ENCODE data around the gene GTF2IRD1.
"Not testable (repeated sequence)": the region's sequence is repeated elsewhere in the genome, so short reads cannot be mapped to it uniquely, and the experiment has no call there.

DNA sequence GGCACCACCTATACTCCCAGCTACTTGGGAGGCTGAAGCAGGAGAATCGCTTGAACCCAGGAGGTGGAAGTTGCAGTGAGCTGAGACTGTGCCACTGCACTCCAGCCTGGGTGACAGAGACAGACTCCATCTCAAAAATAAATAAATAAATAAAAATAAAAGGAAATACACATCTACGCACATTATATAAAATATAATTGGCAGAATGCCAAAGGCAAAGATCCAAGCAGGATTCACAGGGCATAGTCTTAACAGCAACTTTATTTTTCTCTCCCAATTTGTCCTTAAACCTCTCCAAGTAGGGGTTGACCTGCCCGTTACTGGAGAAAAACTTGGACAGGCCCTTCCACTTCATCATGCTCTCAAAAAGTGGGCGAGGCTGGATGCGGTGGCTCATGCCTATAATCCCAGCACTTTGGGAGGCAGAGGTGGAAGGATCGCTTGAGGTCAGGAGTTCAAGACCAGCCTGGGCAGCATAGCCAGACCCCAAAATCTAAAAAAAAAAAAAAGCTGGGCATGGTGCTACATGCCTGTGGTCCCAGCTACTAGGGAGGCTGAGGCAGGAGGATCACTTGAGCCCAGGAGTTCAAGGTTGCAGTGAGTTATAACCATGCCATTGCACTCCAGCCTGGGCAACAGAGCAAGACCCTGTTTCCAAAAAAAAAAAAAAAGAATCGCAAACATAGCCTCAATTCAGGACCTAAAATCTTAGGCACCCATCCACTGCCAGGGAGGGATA is 38.9 kb upstream of the GTF2IRD1 start:
- not testable (repeated sequence) for TF ChIP-seq POLR3A (IDR thresholded peaks at IDR 0.05; ENCODE audit: borderline replicate concordance, extremely low read depth, insufficient read depth, insufficient read length); CTCF (IDR thresholded peaks at IDR 0.05 in 2 of 3, conservative IDR thresholded peaks at IDR 0.05 in 1 of 3; ENCODE audit: insufficient read depth in 2 of 3, low read depth in 1 of 3, low read length in 3 of 3); RNF219 (CRISPR knock-in tag; IDR thresholded peaks at IDR 0.05); ELK1 (CRISPR knock-in tag; IDR thresholded peaks at IDR 0.05); NFYB (IDR thresholded peaks at IDR 0.05; ENCODE audit: extremely low read depth, insufficient read length); POLR2A (conservative IDR thresholded peaks at IDR 0.05); REST (IDR thresholded peaks at IDR 0.05; ENCODE audit: borderline replicate concordance); REST (CRISPR knock-in tag; IDR thresholded peaks at IDR 0.05; ENCODE audit: low read depth); CHD2 (IDR thresholded peaks at IDR 0.05; ENCODE audit: low read depth, low read length); PML (IDR thresholded peaks at IDR 0.05; ENCODE audit: low read length); DEAF1 (CRISPR knock-in tag; IDR thresholded peaks at IDR 0.05)
